HG03354 (cell line): Measurements from ENCODE around the gene IGSF23.
"Not testable (repeated sequence)": the region's sequence is repeated elsewhere in the genome, so short reads cannot be mapped to it uniquely, and the experiment has no call there.

ENCODE experiments used
- ATAC-seq: cut with Tn5 transposase; IDR thresholded peaks from one replicate; pipeline ENCODE4 v1.9.1; 2021; ENCODE audit warnings: mild to moderate bottlenecking; ENCODE audit not compliant: unreplicated experiment, poor library complexity, severe bottlenecking

Gene IGSF23

GRCh38 chr19:44585371-44586133, 27.8 kb upstream of the IGSF23 start:
- no peak for ATAC-seq

GRCh38 chr19:44587963-44588770, 25.2 kb upstream of the IGSF23 start:
- ATAC-seq = no peak

GRCh38 chr19:44588771-44589112, 24.6 kb upstream of the IGSF23 start:
- ATAC-seq = no peak

- ATAC-seq = no peak
Observed at GRCh38 chr19:44590245-44591059, 22.9 kb upstream of the IGSF23 start.

GRCh38 chr19:44591340-44591993, 21.9 kb upstream of the IGSF23 start:
- ATAC-seq = not testable (repeated sequence)

GRCh38 chr19:44592451-44592890, 20.9 kb upstream of the IGSF23 start:
- no peak for ATAC-seq

- ATAC-seq = no peak
Observed at GRCh38 chr19:44593294-44593693, 20.1 kb upstream of the IGSF23 start.

GRCh38 chr19:44593866-44594266, 19.5 kb upstream of the IGSF23 start:
- not testable (repeated sequence) for ATAC-seq

- no peak for ATAC-seq
Observed at GRCh38 chr19:44596428-44597130, 16.8 kb upstream of the IGSF23 start.

GRCh38 chr19:44597131-44597491, 16.3 kb upstream of the IGSF23 start:
- no peak for ATAC-seq

- ATAC-seq = no peak
Observed at GRCh38 chr19:44598355-44598754, 15.0 kb upstream of the IGSF23 start.

GRCh38 chr19:44598880-44599279, 14.5 kb upstream of the IGSF23 start:
- ATAC-seq = no peak

GRCh38 chr19:44600466-44600865, 12.9 kb upstream of the IGSF23 start:
- no peak for ATAC-seq

- ATAC-seq = no peak
Observed at GRCh38 chr19:44602081-44602480, 11.3 kb upstream of the IGSF23 start.

GRCh38 chr19:44603201-44603945, 10.0 kb upstream of the IGSF23 start:
- no peak for ATAC-seq

- no peak for ATAC-seq
Observed at GRCh38 chr19:44604241-44604640, 9.1 kb upstream of the IGSF23 start.

GRCh38 chr19:44605547-44605946, 7.8 kb upstream of the IGSF23 start:
- ATAC-seq = no peak

- ATAC-seq = no peak
Observed at GRCh38 chr19:44607049-44607448, 6.3 kb upstream of the IGSF23 start.

- ATAC-seq = no peak
Observed at GRCh38 chr19:44607917-44608316, 5.4 kb upstream of the IGSF23 start.
